Transverse colon (tissue), 4 donors: ENCODE results near the gene RMI2. TPM values are rescaled to one million over a fixed set of nuclear protein-coding genes. Genes with fewer than 3 reads are reported as not detected.

ENCODE experiments used
- DNase-seq: peaks from one replicate; pipeline ENCODE4 v3.0.0-alpha.2; 2019
- H3K27ac ChIP-seq, 4 donors: fragments of 200-600 bp; sonication (generic); 2 replicates each; pipeline ENCODE4 v1.5.1; 2016 to 2018; ENCODE audit warnings: inconsistent platforms in 4 of 4
- H3K27me3 ChIP-seq: fragments of 200-600 bp; sonication (generic); 2 replicates; pipeline ENCODE4 v1.5.1; 2017; ENCODE audit warnings: inconsistent platforms
- H3K36me3 ChIP-seq, 4 donors: fragments of 200-600 bp; sonication (generic); 2 replicates each; pipeline ENCODE4 v1.5.1; 2017 to 2019; ENCODE audit warnings: inconsistent platforms in 4 of 4
- H3K4me1 ChIP-seq, 4 donors: fragments of 200-600 bp; sonication (generic); 2 replicates each; pipeline ENCODE4 v1.5.1; 2017 to 2020; ENCODE audit warnings: inconsistent platforms in 4 of 4
- H3K4me3 ChIP-seq, 4 donors: fragments of 200-600 bp; sonication (generic); 1 replicate in 1 of 4; 2 replicates in 3 of 4; pipeline versions ENCODE4 v1.5.1 to v1.6.1; 2017 to 2019; ENCODE audit warnings: inconsistent platforms in 4 of 4
- H3K9me3 ChIP-seq, 2 donors: fragments of 200-600 bp; sonication (generic); 2 replicates each; pipeline ENCODE4 v1.5.1; 2017 to 2019; ENCODE audit warnings: inconsistent platforms in 2 of 2
- EP300 ChIP-seq: sonication (generic); formaldehyde crosslinking; IDR thresholded peaks from one replicate; pipeline ENCODE4 v1.6.1; 2017; ENCODE audit warnings: antibody characterized with exemption, low read depth
- POLR2A ChIP-seq: fragments of 450-650 bp; IDR thresholded peaks from one replicate; pipeline ENCODE4 v1.6.1; 2016; ENCODE audit warnings: antibody characterized with exemption, mild to moderate bottlenecking, moderate library complexity
- POLR2AphosphoS5 ChIP-seq, 3 donors: sonication (generic); formaldehyde crosslinking; IDR thresholded peaks; one replicate each; pipeline ENCODE4 v1.6.1; 2016; ENCODE audit warnings: antibody characterized with exemption in 3 of 3
- WGBS, 2 donors: methylation state at CpG; one replicate each; pipeline ENCODE4 v1.1.5; 2018; ENCODE audit warnings: low coverage in 1 of 2; 5-methylcytosine and 5-hydroxymethylcytosine counted together
- in situ Hi-C, 4 donors: fragments of 200-750 bp; cut with MboI; loops; one replicate each; pipeline versions ENCODE4 v1.15.0 to v1.15.1; 2017; ENCODE audit warnings: low sequenced_read_pairs in 3 of 4, low pct_ligation_motif_present in 1 of 4, low pct_unique_long_range_greater_than_20kb in 1 of 4
- intact Hi-C: fragments of 100-400 bp; cut with DNase I; formaldehyde crosslinking; loops from one replicate; pipeline ENCODE4 v1.15.1; 2023; ENCODE audit warnings: low total_unique reads
- total RNA-seq, 4 donors: library from RNA; depleted of rRNA; stranded (reverse); fragments of >200 nt; gene quantifications; one replicate each; pipeline ENCODE4 v1.1.0, GENCODE V29; 2016
- TF ChIP-seq, protein P1 (sequence below), 5 experiments: fragments of 200-600 bp in 3 of 5; fragments of 450-650 bp in 2 of 5; sonication (generic) in 3 of 5; IDR thresholded peaks; 1 replicate in 2 of 5; 2 replicates in 3 of 5; pipeline ENCODE4 v1.5.1; 2016 to 2017; ENCODE audit warnings: antibody characterized with exemption in 5 of 5, inconsistent platforms in 3 of 5, mild to moderate bottlenecking in 2 of 5, moderate library complexity in 1 of 5

RMI2 gene
- total RNA-seq, 4 donors from 2014 or later: 2.3 to 2.9 TPM; not detected in 2

DNA sequence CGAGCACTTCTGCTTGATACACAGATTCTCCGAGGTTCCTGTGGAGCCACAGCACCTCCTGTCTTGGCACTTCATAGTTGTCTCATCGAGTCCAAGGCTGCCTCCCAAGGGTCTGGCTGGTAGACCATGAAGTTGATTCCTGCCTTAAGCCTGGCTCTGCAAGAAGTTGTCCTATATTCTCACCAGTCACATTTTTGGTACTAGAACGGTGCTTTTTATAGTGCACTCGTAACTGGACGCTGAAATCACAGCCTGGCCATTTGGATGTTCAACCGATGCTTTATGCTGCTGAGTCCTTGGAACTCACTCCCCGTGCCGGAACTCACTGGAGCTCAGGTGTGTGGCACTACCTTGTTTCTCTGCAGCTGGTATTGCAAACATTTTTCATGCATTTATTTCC is 35.6 kb downstream of the RMI2 start:
- Histone ChIP-seq H3K4me1 (no peaks in the 10 kb centered on the region), H3K9me3 (no peaks in the 10 kb centered on the region), H3K4me3 (no peak overlapping the region), H3K27ac (no peak overlapping the region), H3K27me3 (no peaks in the 10 kb centered on the region), H3K36me3 (no peaks in the 10 kb centered on the region)
- TF ChIP-seq POLR2A (no peak), POLR2AphosphoS5 (IDR thresholded peaks at IDR 0.05) (no peak), EP300 (no peak)
- TF ChIP-seq, protein P1, sequence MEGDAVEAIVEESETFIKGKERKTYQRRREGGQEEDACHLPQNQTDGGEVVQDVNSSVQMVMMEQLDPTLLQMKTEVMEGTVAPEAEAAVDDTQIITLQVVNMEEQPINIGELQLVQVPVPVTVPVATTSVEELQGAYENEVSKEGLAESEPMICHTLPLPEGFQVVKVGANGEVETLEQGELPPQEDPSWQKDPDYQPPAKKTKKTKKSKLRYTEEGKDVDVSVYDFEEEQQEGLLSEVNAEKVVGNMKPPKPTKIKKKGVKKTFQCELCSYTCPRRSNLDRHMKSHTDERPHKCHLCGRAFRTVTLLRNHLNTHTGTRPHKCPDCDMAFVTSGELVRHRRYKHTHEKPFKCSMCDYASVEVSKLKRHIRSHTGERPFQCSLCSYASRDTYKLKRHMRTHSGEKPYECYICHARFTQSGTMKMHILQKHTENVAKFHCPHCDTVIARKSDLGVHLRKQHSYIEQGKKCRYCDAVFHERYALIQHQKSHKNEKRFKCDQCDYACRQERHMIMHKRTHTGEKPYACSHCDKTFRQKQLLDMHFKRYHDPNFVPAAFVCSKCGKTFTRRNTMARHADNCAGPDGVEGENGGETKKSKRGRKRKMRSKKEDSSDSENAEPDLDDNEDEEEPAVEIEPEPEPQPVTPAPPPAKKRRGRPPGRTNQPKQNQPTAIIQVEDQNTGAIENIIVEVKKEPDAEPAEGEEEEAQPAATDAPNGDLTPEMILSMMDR (IDR thresholded peaks at IDR 0.05): no peak
- WGBS, 2 donors: 88 to 92% methylated on average over 4 to 9 of the region's 9 CpGs
- in situ Hi-C loops: loop anchor here in 3 of 4 donors (25.0 kb wide), 3 partner anchors 331 to 681 kb away; no protein-coding TSS in a partner anchor
- no peak for DNase-seq
- intact Hi-C loops: no loop called here

DNA sequence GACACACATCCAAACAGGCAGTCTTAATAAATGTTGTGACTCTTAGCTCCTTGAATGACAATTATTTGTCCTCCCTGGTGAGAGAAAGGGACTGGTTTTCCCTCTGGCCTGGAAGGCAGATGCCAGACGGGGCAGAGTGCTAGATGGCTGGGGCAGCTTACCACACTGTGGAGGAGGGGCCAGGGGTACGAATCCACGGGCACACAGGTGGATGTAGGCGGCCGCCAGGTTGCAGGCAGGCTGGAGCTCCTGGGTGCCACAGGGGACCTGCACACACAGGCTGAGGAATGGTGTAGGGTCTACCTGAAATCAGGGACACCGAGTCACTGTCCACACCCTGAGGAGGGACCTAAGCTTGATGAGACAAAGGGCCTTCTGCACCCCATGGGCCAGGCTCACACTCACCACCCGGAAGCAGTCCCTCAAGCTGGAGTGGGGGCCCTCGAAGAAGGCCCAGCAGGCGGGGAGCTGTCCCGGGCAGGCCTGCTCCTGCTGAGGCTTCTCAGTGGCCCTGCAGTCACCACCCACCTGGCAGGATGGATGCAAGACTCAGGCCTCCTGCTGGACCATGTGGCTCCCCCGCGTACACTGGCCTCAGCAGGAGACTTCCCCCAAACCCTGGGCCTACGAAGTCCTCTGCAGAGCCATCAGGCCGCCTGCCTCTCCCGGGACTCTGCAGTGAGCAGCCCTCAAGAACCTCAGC is 38.4 kb downstream of the RMI2 start:
- Histone ChIP-seq H3K27me3 (peaks cover 3% of the 10 kb centered on the region), H3K4me3 (no peak overlapping the region), H3K36me3 (no peaks in the 10 kb centered on the region), H3K4me1 (no peaks in the 10 kb centered on the region), H3K9me3 (no peaks in the 10 kb centered on the region), H3K27ac (no peak overlapping the region)
- no peak for DNase-seq
- in situ Hi-C loops (loop anchor here in 3 of 4 donors (25.0 kb wide), 3 partner anchors 329 to 679 kb away; no protein-coding TSS in a partner anchor), intact Hi-C loops (no loop called here)
- no peak for TF ChIP-seq POLR2A
- TF ChIP-seq, protein P1 (IDR thresholded peaks at IDR 0.05): no peak
- no peak for TF ChIP-seq POLR2AphosphoS5 (IDR thresholded peaks at IDR 0.05)
- no peak for TF ChIP-seq EP300
- WGBS, 2 donors: 60 to 92% methylated on average over 1 to 11 of the region's 15 CpGs

DNA sequence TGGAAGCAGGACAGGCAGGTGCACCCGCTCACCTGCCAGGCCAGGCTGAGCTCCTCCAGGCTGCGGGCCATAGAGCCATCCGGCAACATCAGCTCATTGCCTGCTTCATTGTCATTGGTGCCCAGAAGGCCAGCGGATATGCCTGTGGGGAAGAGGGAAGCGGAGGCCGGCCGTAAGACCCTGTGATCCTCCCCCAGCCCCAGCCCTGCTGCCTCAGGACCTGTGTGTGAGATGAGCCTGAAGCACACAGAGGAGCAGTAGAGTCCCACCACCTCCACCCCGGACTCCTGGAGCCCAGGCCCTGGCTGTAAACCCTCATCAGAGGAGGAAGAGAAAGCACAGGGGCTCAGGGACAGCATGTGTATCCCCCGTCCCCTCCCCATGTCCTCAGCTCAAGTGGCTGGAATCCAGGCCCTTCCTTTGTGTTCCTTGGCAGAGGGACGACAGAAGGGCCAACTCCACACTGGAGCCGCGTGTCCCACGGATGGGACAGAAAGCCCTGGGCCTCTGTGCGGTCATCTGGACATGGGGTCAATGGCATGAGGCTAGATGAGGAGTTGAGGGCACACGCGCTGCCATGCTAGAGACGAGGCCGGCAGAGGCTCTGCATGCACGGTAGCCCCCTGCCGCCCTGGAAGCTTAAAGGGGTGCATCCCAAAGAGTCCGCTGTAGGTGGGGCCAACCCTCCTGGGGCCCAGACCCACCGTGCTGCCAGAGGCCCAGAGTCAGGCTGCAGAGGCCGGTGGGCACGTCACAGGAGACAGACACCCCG is 39.1 kb downstream of the RMI2 start:
- intact Hi-C loops: no loop called here
- DNase-seq: no peak
- no peak for TF ChIP-seq POLR2A
- TF ChIP-seq POLR2AphosphoS5 (IDR thresholded peaks at IDR 0.05): no peak
- TF ChIP-seq EP300: no peak
- TF ChIP-seq, protein P1 (IDR thresholded peaks at IDR 0.05): no peak
- Histone ChIP-seq H3K27ac (no peak overlapping the region), H3K36me3 (no peaks in the 10 kb centered on the region), H3K4me1 (no peaks in the 10 kb centered on the region), H3K4me3 (no peak overlapping the region), H3K9me3 (no peaks in the 10 kb centered on the region), H3K27me3 (peaks cover 3% of the 10 kb centered on the region)
- in situ Hi-C loops: loop anchor here in 3 of 4 donors (25.0 kb wide), 3 partner anchors 328 to 678 kb away; no protein-coding TSS in a partner anchor
- 83% methylated on average over 23 of the region's 25 CpGs; no CpG with 5 or more reads in 1 of the 2 donors for WGBS, 2 donors

DNA sequence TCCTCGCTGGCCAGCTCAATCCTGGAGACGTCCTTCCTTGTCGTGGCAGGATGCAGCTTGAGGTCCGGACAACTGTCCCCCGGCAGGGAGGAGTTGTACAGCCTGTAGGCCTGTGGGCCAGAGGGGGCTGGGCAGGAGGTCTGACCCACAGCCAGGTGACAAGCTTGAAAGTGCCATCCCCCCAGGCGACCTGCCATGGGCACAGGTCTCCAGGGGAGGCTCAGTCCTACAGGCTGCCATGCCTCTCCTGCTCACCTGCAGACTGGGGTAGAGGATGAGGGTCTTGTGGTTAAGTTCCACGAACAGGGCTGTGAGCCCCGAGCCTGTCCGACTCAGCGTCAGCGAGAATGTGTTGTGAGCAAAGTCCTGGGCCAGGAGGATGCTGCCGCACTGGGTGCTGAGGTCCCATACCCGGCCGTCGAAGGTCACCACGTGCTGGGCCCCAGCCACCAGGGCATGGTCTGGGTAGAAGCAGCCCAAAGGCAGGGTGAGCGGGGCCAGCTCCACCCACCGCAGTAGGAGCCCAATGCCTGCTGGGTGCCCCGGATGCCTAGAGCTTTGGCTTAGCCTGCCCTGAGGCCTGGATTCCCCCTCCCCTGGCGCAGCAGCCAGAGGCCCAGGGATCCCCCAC is 39.8 kb downstream of the RMI2 start:
- intact Hi-C loops: no loop called here
- TF ChIP-seq POLR2A (no peak), EP300 (no peak), POLR2AphosphoS5 (IDR thresholded peaks at IDR 0.05) (no peak)
- TF ChIP-seq, protein P1 (IDR thresholded peaks at IDR 0.05): no peak
- H3K9me3 ChIP-seq: no peaks in the 10 kb centered on the region
- H3K4me1 ChIP-seq: no peaks in the 10 kb centered on the region
- WGBS, 2 donors: 91% methylated on average over 15 of the region's 20 CpGs; no CpG with 5 or more reads in 1 of the 2 donors
- no peak for DNase-seq
- in situ Hi-C loops: loop anchor here in 3 of 4 donors (25.0 kb wide), 3 partner anchors 327 to 677 kb away; no protein-coding TSS in a partner anchor
- H3K27me3 ChIP-seq: peaks cover 3% of the 10 kb centered on the region
- no peak overlapping the region for H3K4me3 ChIP-seq
- no peak overlapping the region for H3K27ac ChIP-seq
- H3K36me3 ChIP-seq: no peaks in the 10 kb centered on the region
